ENCODE results near the gene AOC3. TPM values are rescaled to one million over a fixed set of nuclear protein-coding genes. Genes with fewer than 3 reads are reported as not detected.

AOC3 gene
- total RNA-seq, 4 donors from 2014 or later = 2.2 to 7.2 (median 4.2) TPM

DNA sequence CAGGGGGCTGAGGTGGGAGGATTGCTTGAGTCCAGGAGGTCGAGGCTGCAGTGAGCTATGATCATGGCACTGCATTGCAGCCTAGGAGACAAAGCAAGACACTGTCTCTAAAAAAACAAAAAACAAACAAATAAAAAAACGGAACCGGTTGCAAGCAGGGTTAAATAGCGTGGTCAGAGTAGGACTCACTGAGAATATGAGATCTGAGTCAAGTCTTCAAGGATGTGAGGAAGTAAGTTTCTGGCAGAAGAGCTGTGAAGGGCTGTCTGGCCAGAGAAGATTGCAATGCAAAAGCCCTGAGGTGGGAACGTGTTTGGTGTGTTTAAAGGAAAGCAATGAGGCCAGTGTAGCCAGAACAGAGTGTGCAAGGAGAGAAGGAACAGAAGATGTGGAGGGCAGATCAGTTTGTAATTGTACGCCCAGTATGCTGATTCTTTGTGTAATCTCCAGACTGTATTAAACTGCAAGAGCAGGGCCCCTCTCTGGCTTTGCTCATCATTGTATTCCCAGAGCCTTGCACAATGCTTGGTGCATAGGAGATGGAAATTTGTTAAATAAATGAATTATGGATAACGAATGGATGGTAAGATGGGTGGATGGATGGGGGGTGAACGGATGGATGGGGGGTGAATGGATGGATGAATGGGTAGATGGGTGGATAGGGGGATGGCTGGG is 55.9 kb downstream of the AOC3 start:
- no peaks in the 10 kb centered on the region for H3K27me3 ChIP-seq
- ATAC-seq (no peak), DNase-seq (no peak)
- no peaks in the 10 kb centered on the region for H3K4me1 ChIP-seq
- intact Hi-C loops (cut with DNase I; ENCODE audit: low total_unique reads) (no loop called here), in situ Hi-C loops (cut with MboI; ENCODE audit: low sequenced_read_pairs in 4 of 4) (no loop called here)
- no peak overlapping the region for H3K27ac ChIP-seq
- TF ChIP-seq POLR2A (IDR thresholded peaks at IDR 0.05) = no peak
- TF ChIP-seq, protein P1, sequence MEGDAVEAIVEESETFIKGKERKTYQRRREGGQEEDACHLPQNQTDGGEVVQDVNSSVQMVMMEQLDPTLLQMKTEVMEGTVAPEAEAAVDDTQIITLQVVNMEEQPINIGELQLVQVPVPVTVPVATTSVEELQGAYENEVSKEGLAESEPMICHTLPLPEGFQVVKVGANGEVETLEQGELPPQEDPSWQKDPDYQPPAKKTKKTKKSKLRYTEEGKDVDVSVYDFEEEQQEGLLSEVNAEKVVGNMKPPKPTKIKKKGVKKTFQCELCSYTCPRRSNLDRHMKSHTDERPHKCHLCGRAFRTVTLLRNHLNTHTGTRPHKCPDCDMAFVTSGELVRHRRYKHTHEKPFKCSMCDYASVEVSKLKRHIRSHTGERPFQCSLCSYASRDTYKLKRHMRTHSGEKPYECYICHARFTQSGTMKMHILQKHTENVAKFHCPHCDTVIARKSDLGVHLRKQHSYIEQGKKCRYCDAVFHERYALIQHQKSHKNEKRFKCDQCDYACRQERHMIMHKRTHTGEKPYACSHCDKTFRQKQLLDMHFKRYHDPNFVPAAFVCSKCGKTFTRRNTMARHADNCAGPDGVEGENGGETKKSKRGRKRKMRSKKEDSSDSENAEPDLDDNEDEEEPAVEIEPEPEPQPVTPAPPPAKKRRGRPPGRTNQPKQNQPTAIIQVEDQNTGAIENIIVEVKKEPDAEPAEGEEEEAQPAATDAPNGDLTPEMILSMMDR (IDR thresholded peaks at IDR 0.05 in 4 of 5, conservative IDR thresholded peaks at IDR 0.05 in 1 of 5) = no peak
- H3K9me3 ChIP-seq = no peaks in the 10 kb centered on the region
- no peak overlapping the region for H3K4me3 ChIP-seq
- no peaks in the 10 kb centered on the region for H3K36me3 ChIP-seq

Small RNA genes lying within 50 kb of the gene (microRNA-seq; reads per million reads assigned to microRNA genes)
- 0 reads per million in 2 donors for gene MIR6781 (ENCODE audit: borderline replicate concordance in 2 of 2)

Other genes starting within 250 kb of the AOC3 start
- 10 to 100 TPM; 50.7 to 65.5 (median 60.5) TPM for gene RETREG3, start 241.8 kb upstream of the AOC3 start, total RNA-seq
- 100 to 1,000 TPM in 1 of 4 donors, 10 to 100 TPM in 3; 54.7 to 125 (median 91.7) TPM for gene TUBG1, start 241.5 kb upstream of the AOC3 start, total RNA-seq
- gene TUBG2, start 191.9 kb upstream of the AOC3 start, total RNA-seq = 1 to 10 TPM; 3.9 to 5.2 (median 4.2) TPM
- 10 to 100 TPM; 13.4 to 36.0 (median 31.3) TPM for gene PLEKHH3, start 174.2 kb upstream of the AOC3 start, total RNA-seq
- 1 to 10 TPM; 2.0 to 4.6 (median 4.0) TPM for gene CCR10, start 169.4 kb upstream of the AOC3 start, total RNA-seq
- under 1 TPM; 0.22 to 0.41 (median 0.40) TPM for gene CNTNAP1, start 168.7 kb upstream of the AOC3 start, total RNA-seq
- 10 to 100 TPM; 32.6 to 55.2 (median 47.5) TPM for gene EZH1, start 106.2 kb upstream of the AOC3 start, total RNA-seq
- 10 to 100 TPM; 17.5 to 31.2 (median 20.7) TPM for gene RAMP2, start 90.0 kb upstream of the AOC3 start, total RNA-seq
- gene VPS25, start 77.8 kb upstream of the AOC3 start, total RNA-seq = 10 to 100 TPM; 44.8 to 54.6 (median 53.5) TPM
- not detected for gene WNK4, start 70.6 kb upstream of the AOC3 start, total RNA-seq
- 100 to 1,000 TPM in 1 of 4 donors, 10 to 100 TPM in 3; 76.2 to 104 (median 86.8) TPM for gene COA3, start 52.5 kb upstream of the AOC3 start, total RNA-seq
- gene CNTD1, start 52.3 kb upstream of the AOC3 start, total RNA-seq = not detected
- 100 to 1,000 TPM in 1 of 4 donors, 10 to 100 TPM in 3; 82.3 to 102 (median 88.0) TPM for gene BECN1, start 26.9 kb upstream of the AOC3 start, total RNA-seq
- gene PSME3, start 17.8 kb upstream of the AOC3 start, total RNA-seq = 100 to 1,000 TPM in 1 of 4 donors, 10 to 100 TPM in 3; 84.2 to 101 (median 88.7) TPM
- gene AOC2, start 6.6 kb upstream of the AOC3 start, total RNA-seq = 1 to 10 TPM in 2 of 4 donors, under 1 TPM in 2; 0.81 to 1.2 (median 1.0) TPM
- under 1 TPM in 2 of 4 donors, not detected in 2; 0.36 to 0.47 TPM for gene G6PC1, start 49.6 kb downstream of the AOC3 start, total RNA-seq
- gene AARSD1, start 113.3 kb downstream of the AOC3 start, total RNA-seq = 10 to 100 TPM; 21.4 to 30.1 (median 26.5) TPM
- 10 to 100 TPM; 29.1 to 68.3 (median 31.0) TPM for gene PTGES3L, start 128.9 kb downstream of the AOC3 start, total RNA-seq
- gene RUNDC1, start 129.4 kb downstream of the AOC3 start, total RNA-seq = 10 to 100 TPM; 13.8 to 19.8 (median 16.4) TPM
- gene RPL27, start 147.2 kb downstream of the AOC3 start, total RNA-seq = 1,000 to 10,000 TPM in 2 of 4 donors, 100 to 1,000 TPM in 2; 800 to 1,300 (median 1,077) TPM
- 10 to 100 TPM in 1 of 4 donors, 1 to 10 TPM in 3; 1.3 to 11.0 (median 4.0) TPM for gene IFI35, start 155.6 kb downstream of the AOC3 start, total RNA-seq
- gene VAT1, start 171.2 kb downstream of the AOC3 start, total RNA-seq = 10 to 100 TPM; 18.0 to 49.5 (median 35.8) TPM
- under 1 TPM in 3 of 4 donors, not detected in 1; 0.04 to 0.10 (median 0.10) TPM for gene RND2, start 174.0 kb downstream of the AOC3 start, total RNA-seq